ENCODE data around the gene ESPNL. TPM values are rescaled to one million over a fixed set of nuclear protein-coding genes. Genes with fewer than 3 reads are reported as not detected.

ESPNL gene
- total and polyA plus RNA-seq, 2 of the 4 experiments (the other 2 are of a cell fraction), result 2.0 TPM

DNA sequence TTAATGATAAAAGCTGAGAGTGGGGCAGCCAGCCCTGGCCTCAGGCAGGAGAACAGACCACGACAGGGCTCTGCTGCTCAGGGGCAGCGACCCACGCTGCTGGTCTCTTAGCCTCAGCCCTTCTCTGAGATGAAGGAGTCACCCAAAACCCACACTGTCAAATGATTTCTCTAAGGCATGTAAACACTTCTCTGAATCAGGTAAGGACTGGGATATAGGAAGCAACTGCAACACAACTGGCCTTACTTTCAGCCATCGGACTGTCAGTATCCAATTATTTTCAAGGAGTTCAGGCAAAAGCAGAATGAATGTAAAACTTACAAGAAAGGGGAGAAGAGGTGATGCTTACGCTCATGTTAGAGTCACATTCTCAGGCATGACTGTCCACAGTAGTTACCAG is 80.4 kb downstream of the ESPNL start:
- Histone ChIP-seq H2BK5ac (ENCODE audit: low read depth, low read length, poor library complexity, severe bottlenecking) (no peak overlapping the region), H3K4me2 (ENCODE audit: low read depth, low read length) (no peak overlapping the region), H3K9ac (ENCODE audit: low read depth, low read length) (no peak overlapping the region), H2BK20ac (ENCODE audit: low read depth, low read length) (no peak overlapping the region), H4K8ac (ENCODE audit: low read depth in 2 of 2, low read length in 2 of 2) (no peak overlapping the region), H3K56ac (ENCODE audit: extremely low read depth, insufficient read depth, low read length) (no peak overlapping the region), H3K9me1 (ENCODE audit: insufficient read depth, low read length) (peaks cover 7% of the 10 kb centered on the region), H2AK5ac (ENCODE audit: low read depth, low read length) (no peak overlapping the region), H3K36me3 (ENCODE audit: control insufficient read depth, insufficient read depth, low read length) (peaks cover 55% of the 10 kb centered on the region), H3K79me1 (ENCODE audit: low read depth in 1 of 2, low read length in 2 of 2) (peaks cover 36 to 66% of the 10 kb centered on the region in 2 experiments), H3K27me3 (ENCODE audit: control insufficient read depth, insufficient read depth, low read length) (no peaks in the 10 kb centered on the region), H3K27ac (ENCODE audit: insufficient read depth, low read length) (no peak overlapping the region), H3K9me3 (ENCODE audit: control insufficient read depth, insufficient read depth, low read length) (no peaks in the 10 kb centered on the region), H3K23ac (ENCODE audit: low read depth, low read length) (no peak overlapping the region), H3K4me1 (ENCODE audit: control insufficient read depth, insufficient read depth, low read length) (peaks cover 12% of the 10 kb centered on the region), H2BK15ac (ENCODE audit: low read depth, low read length) (no peak overlapping the region), H2BK120ac (ENCODE audit: low read depth, low read length) (no peak overlapping the region), H4K91ac (ENCODE audit: insufficient read depth, low read depth, low read length) (no peak overlapping the region), H2AK9ac (replicated peaks; ENCODE audit: low read depth, low read length, poor library complexity) (no peak overlapping the region), H4K20me1 (ENCODE audit: insufficient read depth, low read length) (peaks cover 16% of the 10 kb centered on the region; the same call in 1 of the 2 replicates), H4K5ac (ENCODE audit: low read depth, low read length) (no peak overlapping the region), H3K4me3 (ENCODE audit: insufficient read depth, low read depth, low read length) (no peak overlapping the region), H3K14ac (replicated peaks; ENCODE audit: low read depth, low read length) (no peak overlapping the region), H2AFZ (replicated peaks; ENCODE audit: low read length, poor library complexity) (no peak overlapping the region), H3K4ac (ENCODE audit: low read depth, low read length) (no peak overlapping the region), H3K18ac (ENCODE audit: low read depth, low read length) (no peak overlapping the region)
- intact Hi-C loops (cut with micrococcal nuclease) (no loop called here), dilution Hi-C loops (cut with HindIII; ENCODE audit: low sequenced_read_pairs, unreplicated experiment) (no loop called here), in situ Hi-C loops (cut with MboI; ENCODE audit: low sequenced_read_pairs) (no loop called here)
- no peak for DNase-seq
- TF ChIP-seq RAD21 (IDR thresholded peaks at IDR 0.05; ENCODE audit: low read length) (no peak), MAFK (IDR thresholded peaks at IDR 0.05; ENCODE audit: low read depth, low read length) (no peak), ELK1 (IDR thresholded peaks at IDR 0.05; ENCODE audit: borderline replicate concordance, low read depth, low read length) (no peak), SMC3 (IDR thresholded peaks at IDR 0.05; ENCODE audit: low read depth, low read length) (no peak), MAZ (IDR thresholded peaks at IDR 0.05; ENCODE audit: borderline replicate concordance, low read depth, low read length) (no peak), NFE2L2 (IDR thresholded peaks at IDR 0.05; ENCODE audit: low read depth, low read length) (no peak), CHD1 (IDR thresholded peaks at IDR 0.05; ENCODE audit: low read depth, low read length) (no peak), POLR2A (IDR thresholded peaks at IDR 0.05; ENCODE audit: low read depth, low read length) (no peak), FOS (IDR thresholded peaks at IDR 0.05; ENCODE audit: low read depth, low read length) (no peak), CEBPB (IDR thresholded peaks at IDR 0.05; ENCODE audit: low read depth, low read length) (no peak), RCOR1 (IDR thresholded peaks at IDR 0.05; ENCODE audit: insufficient replicate concordance, low read length) (no peak)
- TF ChIP-seq, protein P1, sequence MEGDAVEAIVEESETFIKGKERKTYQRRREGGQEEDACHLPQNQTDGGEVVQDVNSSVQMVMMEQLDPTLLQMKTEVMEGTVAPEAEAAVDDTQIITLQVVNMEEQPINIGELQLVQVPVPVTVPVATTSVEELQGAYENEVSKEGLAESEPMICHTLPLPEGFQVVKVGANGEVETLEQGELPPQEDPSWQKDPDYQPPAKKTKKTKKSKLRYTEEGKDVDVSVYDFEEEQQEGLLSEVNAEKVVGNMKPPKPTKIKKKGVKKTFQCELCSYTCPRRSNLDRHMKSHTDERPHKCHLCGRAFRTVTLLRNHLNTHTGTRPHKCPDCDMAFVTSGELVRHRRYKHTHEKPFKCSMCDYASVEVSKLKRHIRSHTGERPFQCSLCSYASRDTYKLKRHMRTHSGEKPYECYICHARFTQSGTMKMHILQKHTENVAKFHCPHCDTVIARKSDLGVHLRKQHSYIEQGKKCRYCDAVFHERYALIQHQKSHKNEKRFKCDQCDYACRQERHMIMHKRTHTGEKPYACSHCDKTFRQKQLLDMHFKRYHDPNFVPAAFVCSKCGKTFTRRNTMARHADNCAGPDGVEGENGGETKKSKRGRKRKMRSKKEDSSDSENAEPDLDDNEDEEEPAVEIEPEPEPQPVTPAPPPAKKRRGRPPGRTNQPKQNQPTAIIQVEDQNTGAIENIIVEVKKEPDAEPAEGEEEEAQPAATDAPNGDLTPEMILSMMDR (conservative IDR thresholded peaks at IDR 0.05; ENCODE audit: low read depth, low read length), result no peak
- TF ChIP-seq, protein P2, sequence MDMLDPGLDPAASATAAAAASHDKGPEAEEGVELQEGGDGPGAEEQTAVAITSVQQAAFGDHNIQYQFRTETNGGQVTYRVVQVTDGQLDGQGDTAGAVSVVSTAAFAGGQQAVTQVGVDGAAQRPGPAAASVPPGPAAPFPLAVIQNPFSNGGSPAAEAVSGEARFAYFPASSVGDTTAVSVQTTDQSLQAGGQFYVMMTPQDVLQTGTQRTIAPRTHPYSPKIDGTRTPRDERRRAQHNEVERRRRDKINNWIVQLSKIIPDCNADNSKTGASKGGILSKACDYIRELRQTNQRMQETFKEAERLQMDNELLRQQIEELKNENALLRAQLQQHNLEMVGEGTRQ (IDR thresholded peaks at IDR 0.05; ENCODE audit: low read depth, low read length), result no peak
- WGBS, 2 experiments (ENCODE audit: extremely low coverage in 2 of 2, insufficient read length in 1 of 2), result 100% methylated on average over 1 of the region's 5 CpGs; no CpG with 5 or more reads in 1 of the 2 experiments
- no TSS peak for BruUV-seq (replicated peaks)
- CTCF ChIA-PET, result no interaction called here
- POLR2A ChIA-PET (ENCODE audit: unreplicated experiment), result no interaction called here
- ATAC-seq (ENCODE audit: low read depth), result no peak

Measured in IMR-90 (cell line).